ENCODE results near the gene DNMT3A. TPM values are rescaled to one million over a fixed set of nuclear protein-coding genes. Genes with fewer than 3 reads are reported as not detected.

Gene DNMT3A
- total and polyA plus RNA-seq, 12 donors, result 10.6 to 53.4 (median 25.0) TPM

DNA sequence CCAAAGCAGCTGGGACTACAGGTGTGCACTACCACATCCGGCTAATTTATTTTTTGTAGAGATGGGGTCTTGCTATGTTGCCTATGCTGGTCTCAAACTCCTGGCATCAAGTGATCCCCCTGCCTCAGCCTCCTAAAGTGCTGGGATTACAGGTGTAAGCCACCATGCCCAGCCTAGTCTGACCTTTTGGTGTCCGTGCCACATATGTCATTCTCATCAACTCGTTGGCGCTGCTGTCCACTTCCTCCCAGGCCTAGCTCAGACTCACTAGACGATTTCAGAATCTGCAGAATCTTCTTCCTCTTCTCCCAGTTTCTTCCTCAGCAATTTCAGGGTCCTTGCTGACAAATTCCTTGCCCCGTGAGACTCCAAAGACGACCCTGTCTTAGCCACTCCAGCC is 39.8 kb upstream of the DNMT3A start:
- Histone ChIP-seq H3K27me3 (no peaks in the 10 kb centered on the region), H3K36me3 (replicated peaks in 1 of 2) (no peaks in the 10 kb centered on the region), H3K9me3 (replicated peaks in 1 of 3) (no peaks in the 10 kb centered on the region), H3K4me1 (replicated peaks in 1 of 2) (peaks cover 0 to 22% of the 10 kb centered on the region in 2 donors), H3K27ac (no peak overlapping the region), H3K4me3 (no peak overlapping the region)
- no peak for TF ChIP-seq POLR2A (IDR thresholded peaks at IDR 0.05)
- no peak for TF ChIP-seq CTCF (IDR thresholded peaks at IDR 0.05)
- WGBS, 4 donors, result 71 to 84% (median 79%) methylated on average over 7 of the region's 7 CpGs
- DNase-seq, result peak in 2 of 7 donors; percentile 8 to 46
- intact Hi-C loops (cut with DNase I), result no loop called here

- H3K4me1 ChIP-seq (replicated peaks in 1 of 2), result peaks cover 0 to 26% of the 10 kb centered on the region in 2 donors
- intact Hi-C loops (cut with DNase I), result no loop called here
- H3K36me3 ChIP-seq (replicated peaks in 1 of 2), result no peaks in the 10 kb centered on the region
- H3K4me3 ChIP-seq, result no peak overlapping the region
- H3K9me3 ChIP-seq (replicated peaks in 1 of 3), result no peaks in the 10 kb centered on the region
- TF ChIP-seq CTCF (IDR thresholded peaks at IDR 0.05) (no peak), POLR2A (IDR thresholded peaks at IDR 0.05) (no peak)
- peak in 2 of 7 donors; percentile 6 to 34 for DNase-seq
- 83 to 90% (median 86%) methylated on average over 11 to 12 of the region's 12 CpGs for WGBS, 4 donors
- no peaks in the 10 kb centered on the region for H3K27me3 ChIP-seq
- H3K27ac ChIP-seq, result no peak overlapping the region
These were observed 39.1 kb upstream of the DNMT3A start for GRCh38 chr2:25380586-25381375.

DNA sequence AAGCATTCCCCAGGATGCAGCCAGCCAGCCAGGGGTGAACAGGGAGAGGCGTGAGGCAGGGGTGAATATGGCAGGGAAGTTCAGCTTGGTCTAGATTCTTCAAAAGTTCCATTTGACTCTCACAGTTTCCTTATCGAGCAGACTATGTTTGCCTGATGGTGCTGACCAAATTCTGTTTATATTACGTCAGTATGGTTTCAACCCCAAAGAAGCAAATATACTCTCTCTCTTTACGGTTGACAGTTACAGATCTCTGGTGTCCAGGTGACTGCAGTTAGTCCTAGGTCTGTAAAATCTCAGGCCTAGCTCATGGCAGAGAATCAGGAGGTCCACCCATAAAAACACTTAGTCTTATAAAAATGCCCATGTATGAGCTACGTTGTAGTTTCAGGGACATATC is 38.3 kb upstream of the DNMT3A start:
- intact Hi-C loops (cut with DNase I), result no loop called here
- no peak overlapping the region for H3K4me3 ChIP-seq

DNA sequence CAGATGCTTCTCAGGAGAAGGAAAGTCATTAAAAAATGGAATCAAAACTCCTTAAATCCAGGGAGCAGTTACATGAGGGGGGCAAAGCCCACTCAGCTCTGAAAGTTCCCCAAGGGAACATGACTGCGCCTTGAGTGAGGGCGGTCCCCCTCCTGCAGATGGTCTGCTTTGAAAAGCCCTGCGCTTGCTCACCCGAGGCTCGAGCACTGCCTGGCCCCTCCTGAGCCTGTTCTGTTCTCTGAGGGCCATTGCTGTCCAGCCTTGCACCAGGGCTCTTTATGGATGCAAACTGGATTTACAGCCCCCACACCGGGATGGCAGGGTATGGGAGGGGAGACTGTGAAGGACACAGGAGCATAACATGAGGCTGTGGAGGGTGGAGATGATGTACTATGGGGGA is 37.8 kb upstream of the DNMT3A start:
- Histone ChIP-seq H3K4me3 (no peak overlapping the region), H3K27me3 (no peaks in the 10 kb centered on the region), H3K4me1 (replicated peaks in 1 of 2) (peaks cover 0 to 26% of the 10 kb centered on the region in 2 donors), H3K36me3 (replicated peaks in 1 of 2) (no peaks in the 10 kb centered on the region), H3K27ac (no peak overlapping the region), H3K9me3 (replicated peaks in 1 of 3) (no peaks in the 10 kb centered on the region)
- TF ChIP-seq POLR2A (IDR thresholded peaks at IDR 0.05) (no peak), CTCF (IDR thresholded peaks at IDR 0.05) (no peak)
- WGBS, 4 donors, result 90 to 97% (median 95%) methylated on average over 2 to 6 of the region's 6 CpGs
- DNase-seq, result peak in 2 of 7 donors; percentile 13 to 41
- intact Hi-C loops (cut with DNase I), result loop anchor here (5.0 kb wide), 2 partner anchors 37 to 143 kb away; partner anchors contain the start of gene DNMT3A (in 2 of the 2)

More for the DNA sequence above, 38.3 kb upstream of the DNMT3A start:
- no peaks in the 10 kb centered on the region for H3K27me3 ChIP-seq
- no peak for TF ChIP-seq CTCF (IDR thresholded peaks at IDR 0.05)
- TF ChIP-seq POLR2A (IDR thresholded peaks at IDR 0.05), result no peak
- H3K27ac ChIP-seq, result no peak overlapping the region
- H3K36me3 ChIP-seq (replicated peaks in 1 of 2), result no peaks in the 10 kb centered on the region
- peaks cover 0 to 26% of the 10 kb centered on the region in 2 donors for H3K4me1 ChIP-seq (replicated peaks in 1 of 2)
- WGBS, 4 donors, result 93 to 99% (median 94%) methylated on average over 5 of the region's 5 CpGs
- H3K9me3 ChIP-seq (replicated peaks in 1 of 3), result no peaks in the 10 kb centered on the region
- no peak for DNase-seq
